ENCODE results near the gene MEGF8.
"Not testable (repeated sequence)": the region's sequence is repeated elsewhere in the genome, so short reads cannot be mapped to it uniquely, and the experiment has no call there.

MEGF8 gene

GRCh38 chr19:42328106-42328505, 2.7 kb downstream of the MEGF8 start:
- DNase-seq (ENCODE audit: low read depth), result no peak
- no peak overlapping the region for H3K4me3 ChIP-seq (ENCODE audit: control insufficient read depth, low read depth, low read length)
- TF ChIP-seq CTCF (IDR thresholded peaks at IDR 0.05; ENCODE audit: control insufficient read depth, insufficient read depth, low read depth, low read length, missing control alignments), result no peak

GRCh38 chr19:42328854-42329253, 3.4 kb downstream of the MEGF8 start:
- DNase-seq (ENCODE audit: low read depth), result no peak
- no peak overlapping the region for H3K4me3 ChIP-seq (ENCODE audit: control insufficient read depth, low read depth, low read length)
- TF ChIP-seq CTCF (IDR thresholded peaks at IDR 0.05; ENCODE audit: control insufficient read depth, insufficient read depth, low read depth, low read length, missing control alignments), result no peak

- TF ChIP-seq CTCF (IDR thresholded peaks at IDR 0.05; ENCODE audit: control insufficient read depth, insufficient read depth, low read depth, low read length, missing control alignments), result no peak
- DNase-seq (ENCODE audit: low read depth), result no peak
- no peak overlapping the region for H3K4me3 ChIP-seq (ENCODE audit: control insufficient read depth, low read depth, low read length)
Measured at GRCh38 chr19:42330241-42330711, 4.8 kb downstream of the MEGF8 start.

- DNase-seq (ENCODE audit: low read depth); H3K4me3 ChIP-seq (ENCODE audit: control insufficient read depth, low read depth, low read length): not testable (repeated sequence)
Measured at GRCh38 chr19:42331333-42331732, 5.9 kb downstream of the MEGF8 start.

GRCh38 chr19:42332059-42332458, 6.6 kb downstream of the MEGF8 start:
- H3K4me3 ChIP-seq (ENCODE audit: control insufficient read depth, low read depth, low read length), result no peak overlapping the region
- TF ChIP-seq CTCF (IDR thresholded peaks at IDR 0.05; ENCODE audit: control insufficient read depth, insufficient read depth, low read depth, low read length, missing control alignments), result no peak
- DNase-seq (ENCODE audit: low read depth), result no peak

GRCh38 chr19:42333018-42333417, 7.6 kb downstream of the MEGF8 start:
- no peak for TF ChIP-seq CTCF (IDR thresholded peaks at IDR 0.05; ENCODE audit: control insufficient read depth, insufficient read depth, low read depth, low read length, missing control alignments)
- no peak for DNase-seq (ENCODE audit: low read depth)
- H3K4me3 ChIP-seq (ENCODE audit: control insufficient read depth, low read depth, low read length), result no peak overlapping the region

GRCh38 chr19:42333975-42334696, 8.7 kb downstream of the MEGF8 start:
- no peak for TF ChIP-seq CTCF (IDR thresholded peaks at IDR 0.05; ENCODE audit: control insufficient read depth, insufficient read depth, low read depth, low read length, missing control alignments)
- no peak overlapping the region for H3K4me3 ChIP-seq (ENCODE audit: control insufficient read depth, low read depth, low read length)
- DNase-seq (ENCODE audit: low read depth), result no peak
